CD4-positive, alpha-beta memory T cell (primary cell): ENCODE data around the gene RALGAPA1. TPM values are rescaled to one million over a fixed set of nuclear protein-coding genes. Genes with fewer than 3 reads are reported as not detected.

ENCODE experiments used
- CTCF ChIA-PET: fragments of 350-600 bp; sonication (Branson Sonifier 250); formaldehyde crosslinking; loops from one replicate; lab custom pipeline; 2021; ENCODE audit warnings: inconsistent platforms; ENCODE audit not compliant: partially characterized antibody; lab: Charles Lee
- POLR2A ChIA-PET: fragments of 350-600 bp; sonication (Branson Sonifier 250); formaldehyde crosslinking; loops from one replicate; lab custom pipeline; 2021; ENCODE audit not compliant: partially characterized antibody; lab: Charles Lee
- DNase-seq, 5 donors: peaks; one replicate each; pipeline versions ENCODE4 v3.0.0 to v3.0.0-alpha.2; 2020 to 2022; ENCODE audit warnings: mixed read lengths in 1 of 5
- H3K27ac ChIP-seq: one replicate; pipeline ENCODE4 v1.7.0; 2013; ENCODE audit warnings: low read depth, low read length
- H3K27me3 ChIP-seq: 2 replicates; pipeline ENCODE4 v1.7.0; 2013; ENCODE audit warnings: mild to moderate bottlenecking, low read length, moderate library complexity; ENCODE audit not compliant: insufficient read depth
- H3K36me3 ChIP-seq: 2 replicates; pipeline ENCODE4 v1.7.0; 2013; ENCODE audit warnings: mild to moderate bottlenecking, low read length, moderate library complexity; ENCODE audit not compliant: insufficient read depth
- H3K4me1 ChIP-seq: 2 replicates; pipeline ENCODE4 v1.7.0; 2013; ENCODE audit warnings: mild to moderate bottlenecking, low read length, moderate library complexity; ENCODE audit not compliant: insufficient read depth
- H3K4me3 ChIP-seq, 2 donors: one replicate each; pipeline ENCODE4 v1.7.0; 2013; ENCODE audit warnings: low read length in 2 of 2, mild to moderate bottlenecking in 1 of 2
- H3K9me3 ChIP-seq, 2 donors: one replicate each; pipeline ENCODE4 v1.7.0; 2013; ENCODE audit warnings: low read length in 2 of 2, control low read depth in 1 of 2; ENCODE audit not compliant: control insufficient read depth in 1 of 2
- H3K27ac Mint-ChIP-seq, 7 donors: one replicate each; pipeline ENCODE4 v1.8.0; 2020 to 2021; ENCODE audit warnings: mixed read lengths in 7 of 7, mild to moderate bottlenecking in 6 of 7, inconsistent platforms in 3 of 7, moderate library complexity in 3 of 7
- H3K27me3 Mint-ChIP-seq, 2 donors: one replicate each; pipeline ENCODE4 v1.8.0; 2020 to 2021; ENCODE audit warnings: mixed read lengths in 2 of 2
- H3K36me3 Mint-ChIP-seq, 2 donors: one replicate each; pipeline ENCODE4 v1.8.0; 2020 to 2021; ENCODE audit warnings: mixed read lengths in 2 of 2, inconsistent platforms in 1 of 2, mild to moderate bottlenecking in 1 of 2
- H3K4me1 Mint-ChIP-seq, 4 donors: one replicate each; pipeline ENCODE4 v1.8.0; 2020 to 2021; ENCODE audit warnings: mixed read lengths in 4 of 4, mild to moderate bottlenecking in 1 of 4
- H3K4me3 Mint-ChIP-seq, 8 donors: one replicate each; pipeline ENCODE4 v1.8.0; 2020 to 2021; ENCODE audit warnings: mixed read lengths in 8 of 8, mild to moderate bottlenecking in 7 of 8, moderate library complexity in 6 of 8, inconsistent platforms in 3 of 8
- H3K9me3 Mint-ChIP-seq, 8 donors: one replicate each; pipeline ENCODE4 v1.8.0; 2020 to 2021; ENCODE audit warnings: mixed read lengths in 8 of 8, mild to moderate bottlenecking in 5 of 8, inconsistent platforms in 3 of 8, moderate library complexity in 1 of 8
- intact Hi-C: fragments of 100-400 bp; cut with micrococcal nuclease; formaldehyde crosslinking; loops from one replicate; pipeline ENCODE4 v1.15.1; 2023
- polyA plus RNA-seq, 2 donors: library from polyadenylated mRNA; unstranded; fragments of 300-500 nt; fragmentation: Illumina TruSeq; gene quantifications; one replicate each; pipeline ENCODE4 v1.2.3, GENCODE V29; 2021
- total RNA-seq, 2 experiments: library from RNA; stranded (reverse); gene quantifications; one replicate each; pipeline ENCODE4 v1.2.3, GENCODE V29; 2021

Gene RALGAPA1
- total and polyA plus RNA-seq, 4 experiments from 2014 or later = 15.1 to 66.0 (median 42.9) TPM

DNA sequence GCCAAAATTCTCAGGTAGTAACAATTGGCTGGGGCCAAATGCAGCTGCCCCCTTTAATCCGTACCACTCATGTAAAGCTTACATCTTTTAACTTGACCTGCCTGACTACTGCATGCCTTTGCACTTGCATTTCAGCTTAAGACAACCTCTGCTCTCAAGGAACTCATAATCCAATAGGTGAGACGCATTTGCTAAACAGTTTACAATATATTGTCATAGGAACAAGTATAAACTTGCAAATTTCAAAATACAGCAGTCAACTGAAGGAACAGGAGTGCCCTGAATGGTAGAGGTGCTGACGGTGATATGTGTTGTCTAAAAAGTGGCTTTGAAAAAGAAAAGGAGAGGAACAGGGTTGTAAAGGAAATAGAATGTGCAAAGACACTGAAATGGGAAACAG lies 13.4 kb upstream of the RALGAPA1 start:
- DNase-seq = no peak
- Histone ChIP-seq H3K27ac (no peak overlapping the region), H3K4me1 (peaks cover 5% of the 10 kb centered on the region), H3K27me3 (no peaks in the 10 kb centered on the region), H3K9me3 (no peaks in the 10 kb centered on the region), H3K36me3 (no peaks in the 10 kb centered on the region), H3K4me3 (no peak overlapping the region)
- peak overlapping the region in 2 of 8 donors; percentile 39 to 44 for H3K4me3 Mint-ChIP-seq
- no peaks in the 10 kb centered on the region for H3K27me3 Mint-ChIP-seq
- ChIA-PET POLR2A (interaction anchor here (1.2 kb wide), 1 partner anchor 498 kb away, joined by 6 read pairs; the partner anchor contains the start of gene MBIP), CTCF (interaction anchor here (0.7 to 2.4 kb wide), 10 partner anchors 10 to 46 kb away, joined by 3 to 13 read pairs (median 4); partner anchors contain the start of gene RALGAPA1)
- H3K27ac Mint-ChIP-seq = peak overlapping the region in 2 of 7 donors; percentile 7 to 72
- intact Hi-C loops = loop anchor here (1.0 to 10.0 kb wide), 2 partner anchors 13 to 1288 kb away; partner anchors contain the start of genes EAPP and RALGAPA1
- H3K9me3 Mint-ChIP-seq = no peaks in the 10 kb centered on the region
- H3K36me3 Mint-ChIP-seq = peaks cover 0 to 12% of the 10 kb centered on the region in 2 donors
- peaks cover 11 to 22% (median 16%) of the 10 kb centered on the region in 4 donors for H3K4me1 Mint-ChIP-seq

DNA sequence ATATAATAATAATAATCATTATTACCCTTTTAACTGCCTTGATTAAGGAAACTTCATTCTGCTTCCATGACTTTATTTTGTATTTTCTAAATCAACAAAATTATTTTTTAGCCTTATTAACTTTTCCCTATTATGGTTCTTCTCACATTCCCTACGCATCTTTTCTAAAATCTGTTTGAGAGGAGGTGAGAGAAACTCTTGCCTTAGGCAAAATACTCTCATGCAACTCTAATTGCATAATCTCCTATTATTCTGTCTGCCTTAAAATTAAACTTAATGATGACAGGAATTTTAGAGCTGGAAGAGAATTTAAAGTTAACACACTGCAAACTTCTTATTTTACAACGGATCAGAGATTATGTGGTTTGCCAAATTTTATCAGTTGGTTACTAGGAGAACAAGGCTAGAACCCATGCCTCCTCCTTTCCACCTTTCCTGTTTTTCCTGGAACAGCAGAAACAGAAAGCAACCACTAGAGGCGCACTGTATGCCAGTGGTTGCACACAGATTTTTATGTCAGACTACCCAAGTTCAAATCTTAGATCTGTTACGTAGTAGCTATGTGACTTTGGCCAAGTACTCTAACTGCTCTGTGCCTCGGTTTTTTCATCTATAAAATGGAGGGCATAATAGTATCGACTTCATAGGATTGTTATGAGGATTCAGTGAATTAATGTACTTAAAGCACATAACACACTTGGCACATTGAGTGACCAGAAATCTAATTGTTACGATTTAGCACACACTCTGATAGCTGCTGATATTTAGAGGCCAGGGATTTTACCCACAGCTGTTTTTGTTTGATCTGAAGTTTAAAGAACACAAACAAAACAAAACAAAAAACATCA lies 12.7 kb upstream of the RALGAPA1 start:
- Histone ChIP-seq H3K36me3 (no peaks in the 10 kb centered on the region), H3K4me3 (no peak overlapping the region), H3K27me3 (no peaks in the 10 kb centered on the region), H3K4me1 (no peaks in the 10 kb centered on the region), H3K27ac (no peak overlapping the region), H3K9me3 (no peaks in the 10 kb centered on the region)
- POLR2A ChIA-PET = interaction anchor here (1.2 to 1.6 kb wide), 2 partner anchors 13 to 498 kb away, joined by 6 to 7 read pairs; partner anchors contain the start of genes MBIP and RALGAPA1
- Mint-ChIP-seq H3K27ac (peak overlapping the region in 1 of 7 donors; percentile 62), H3K4me3 (no peak overlapping the region), H3K36me3 (peaks cover 0 to 6% of the 10 kb centered on the region in 2 donors), H3K27me3 (no peaks in the 10 kb centered on the region), H3K9me3 (no peaks in the 10 kb centered on the region), H3K4me1 (peaks cover 5 to 15% (median 10%) of the 10 kb centered on the region in 4 donors)
- CTCF ChIA-PET = interaction anchor here (0.7 to 2.4 kb wide), 17 partner anchors 9 to 247 kb away, joined by 3 to 13 read pairs (median 4); partner anchors contain the start of gene RALGAPA1
- DNase-seq = peak in 3 of 5 donors; percentile 13 to 29 (median 13)
- intact Hi-C loops = loop anchor here (1.0 to 10.0 kb wide), 2 partner anchors 12 to 1287 kb away; partner anchors contain the start of genes EAPP and RALGAPA1

DNA sequence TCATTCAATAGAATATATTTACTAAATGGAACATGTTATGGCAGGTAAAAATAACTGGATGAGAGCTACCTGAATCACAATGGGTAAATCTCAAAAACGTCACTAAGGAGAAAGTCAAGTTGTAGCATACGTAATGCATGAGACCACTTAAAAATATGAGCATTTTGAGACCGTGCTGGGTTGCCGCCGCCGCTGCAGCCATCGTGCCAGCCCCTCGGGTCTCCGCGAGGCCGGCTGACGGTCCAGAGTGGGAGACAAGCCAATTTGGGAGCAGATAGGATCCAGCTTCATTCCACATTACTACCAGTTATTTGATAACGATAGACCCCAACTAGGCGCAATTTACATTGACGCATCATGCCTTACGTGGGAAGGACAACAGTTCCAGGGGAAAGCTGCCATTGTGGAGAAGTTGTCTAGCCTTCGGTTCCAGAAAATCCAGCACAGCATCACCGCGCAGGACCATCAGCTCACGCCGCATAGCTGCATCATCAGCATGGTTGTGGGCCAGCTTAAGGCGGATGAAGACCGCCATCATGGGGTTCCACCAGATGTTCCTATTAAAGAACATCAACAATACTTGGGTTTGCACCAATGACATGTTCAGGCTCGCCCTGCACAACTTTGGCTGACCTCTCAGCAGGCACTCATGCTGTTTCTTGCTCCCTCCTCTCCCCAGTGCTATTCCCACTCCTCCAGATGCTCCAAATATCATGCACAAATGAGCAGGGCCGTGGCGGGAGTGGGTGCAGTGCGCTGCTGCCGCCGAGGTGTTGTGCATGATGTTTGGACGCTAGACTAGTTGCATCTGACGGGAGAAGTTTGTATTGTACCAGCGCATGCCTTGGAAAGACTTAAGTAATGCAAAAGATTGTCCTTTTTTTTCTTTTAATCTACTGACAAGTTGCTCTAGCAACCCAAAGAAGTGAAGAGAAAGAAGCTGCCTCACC lies 10.8 kb upstream of the RALGAPA1 start:
- Histone ChIP-seq H3K27me3 (no peaks in the 10 kb centered on the region), H3K9me3 (no peaks in the 10 kb centered on the region), H3K36me3 (no peaks in the 10 kb centered on the region), H3K4me1 (no peaks in the 10 kb centered on the region), H3K27ac (no peak overlapping the region), H3K4me3 (no peak overlapping the region)
- H3K27me3 Mint-ChIP-seq = peaks cover 0 to 1% of the 10 kb centered on the region in 2 donors
- H3K4me1 Mint-ChIP-seq = peaks cover 2 to 5% (median 2%) of the 10 kb centered on the region in 4 donors
- no peaks in the 10 kb centered on the region for H3K9me3 Mint-ChIP-seq
- no peak overlapping the region for H3K27ac Mint-ChIP-seq
- POLR2A ChIA-PET = interaction anchor here (1.6 kb wide), 1 partner anchor 11 kb away, joined by 7 read pairs; the partner anchor contains the start of gene RALGAPA1
- DNase-seq = no peak
- no peaks in the 10 kb centered on the region for H3K36me3 Mint-ChIP-seq
- CTCF ChIA-PET = interaction anchor here (0.8 to 2.3 kb wide), 5 partner anchors 14 to 95 kb away, joined by 3 to 6 read pairs (median 4); no protein-coding TSS in a partner anchor
- H3K4me3 Mint-ChIP-seq = no peak overlapping the region
- intact Hi-C loops = loop anchor here (10.0 kb wide), 2 partner anchors 395 to 1285 kb away; partner anchors contain the start of gene EAPP

DNA sequence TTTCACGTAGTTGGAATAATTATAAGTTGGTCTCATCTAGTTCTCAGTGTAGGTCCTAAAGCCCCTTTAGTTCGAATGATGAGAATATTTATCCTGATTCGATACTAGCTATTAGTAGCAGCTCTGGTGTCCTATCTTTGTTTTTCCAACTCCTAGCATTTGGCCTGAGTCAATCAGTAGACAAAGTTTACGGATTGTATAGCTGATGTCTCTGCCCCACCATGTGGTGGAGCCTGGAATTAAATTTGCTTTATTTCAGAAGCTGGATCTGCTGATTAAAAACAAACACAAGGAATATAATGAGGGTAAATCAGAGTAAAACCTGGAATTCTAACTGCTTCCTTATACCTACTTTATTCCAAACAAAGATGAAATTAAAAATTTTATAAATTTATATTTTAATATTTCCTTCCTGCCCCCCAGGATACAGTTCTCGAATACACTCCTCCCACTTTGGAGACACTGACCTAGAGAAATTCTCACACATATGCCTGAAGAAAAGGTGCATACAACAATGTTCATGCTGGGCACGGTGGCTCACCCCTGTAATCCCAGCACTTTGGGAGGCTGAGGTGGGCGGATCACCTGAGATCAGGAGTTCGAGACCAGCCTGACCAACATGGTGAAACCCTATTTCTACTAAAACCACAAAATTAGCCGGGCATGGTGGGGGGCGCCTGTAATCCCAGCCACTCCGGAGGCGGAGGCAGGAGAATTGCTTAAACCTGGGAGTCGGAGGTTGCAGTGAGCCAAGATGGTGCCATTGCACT lies 9.4 kb upstream of the RALGAPA1 start:
- Mint-ChIP-seq H3K4me1 (peaks cover 0 to 5% (median 3%) of the 10 kb centered on the region in 4 donors), H3K36me3 (no peaks in the 10 kb centered on the region), H3K27ac (no peak overlapping the region), H3K9me3 (no peaks in the 10 kb centered on the region), H3K4me3 (no peak overlapping the region), H3K27me3 (peaks cover 0 to 2% of the 10 kb centered on the region in 2 donors)
- Histone ChIP-seq H3K36me3 (no peaks in the 10 kb centered on the region), H3K9me3 (no peaks in the 10 kb centered on the region), H3K27ac (no peak overlapping the region), H3K4me3 (no peak overlapping the region), H3K4me1 (no peaks in the 10 kb centered on the region), H3K27me3 (no peaks in the 10 kb centered on the region)
- DNase-seq = peak in 3 of 5 donors; percentile 20 to 30 (median 25)
- ChIA-PET CTCF (interaction anchor here (1.0 to 5.4 kb wide), 9 partner anchors 8 to 402 kb away, joined by 3 to 42 read pairs (median 4); partner anchors contain the start of gene BRMS1L), POLR2A (interaction anchor here (0.6 to 1.8 kb wide), 2 partner anchors 10 to 41 kb away, joined by 5 to 6 read pairs; partner anchors contain the start of gene RALGAPA1)
- intact Hi-C loops = loop anchor here (10.0 kb wide), 1 partner anchor 394 kb away; no protein-coding TSS in a partner anchor

DNA sequence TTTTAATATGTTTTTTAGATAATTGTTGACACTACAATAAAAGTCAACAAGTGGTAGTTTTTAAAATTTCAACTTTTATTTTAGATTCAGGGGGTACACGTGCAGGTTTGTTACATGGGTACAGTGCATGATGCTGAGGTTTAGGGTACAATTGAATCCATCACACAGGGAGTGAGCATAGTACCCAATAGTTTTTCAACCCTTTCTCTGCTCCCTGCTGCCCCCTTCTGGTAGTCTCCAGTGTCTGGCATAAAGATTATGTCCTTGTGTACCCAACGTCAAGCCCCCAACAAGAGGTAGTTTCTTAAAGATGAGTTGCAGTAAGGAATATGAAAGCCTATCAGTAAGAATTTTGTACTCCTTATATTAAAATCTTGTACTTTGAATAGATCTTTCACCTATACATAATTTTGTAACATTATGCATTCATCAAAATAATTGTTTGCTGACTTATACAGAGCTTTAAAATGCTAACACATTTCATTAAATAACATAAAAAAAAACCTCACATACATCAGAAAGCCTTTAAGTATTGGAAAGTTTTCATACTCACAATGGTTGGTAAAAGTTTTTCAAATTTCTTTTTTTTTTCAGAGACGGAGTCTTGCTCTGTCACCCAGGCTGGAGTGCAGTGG lies 5.4 kb upstream of the RALGAPA1 start:
- no peak overlapping the region for H3K27ac Mint-ChIP-seq
- CTCF ChIA-PET = interaction anchor here (0.9 to 5.4 kb wide), 13 partner anchors 8 to 368 kb away, joined by 3 to 42 read pairs (median 3); partner anchors contain the start of gene BRMS1L
- POLR2A ChIA-PET = interaction anchor here (1.9 kb wide), 1 partner anchor 12 kb away, joined by 6 read pairs; the partner anchor contains the start of gene BRMS1L

More for the DNA sequence above, 5.4 kb upstream of the RALGAPA1 start:
- Mint-ChIP-seq H3K36me3 (no peaks in the 10 kb centered on the region), H3K4me1 (peaks cover 0 to 3% (median under 1%) of the 10 kb centered on the region in 4 donors), H3K4me3 (no peak overlapping the region), H3K9me3 (no peaks in the 10 kb centered on the region), H3K27me3 (peaks cover 0 to 2% of the 10 kb centered on the region in 2 donors)
- Histone ChIP-seq H3K27me3 (no peaks in the 10 kb centered on the region), H3K4me1 (no peaks in the 10 kb centered on the region), H3K4me3 (no peak overlapping the region), H3K9me3 (no peaks in the 10 kb centered on the region), H3K27ac (no peak overlapping the region), H3K36me3 (no peaks in the 10 kb centered on the region)
- DNase-seq = peak; percentile 66 to 78 (median 73)
- intact Hi-C loops = loop anchor here (5.0 to 10.0 kb wide), 2 partner anchors 127 to 390 kb away; no protein-coding TSS in a partner anchor
